Trophoblast cell (in vitro differentiated cells and primary cell): Measurements from ENCODE around the gene SACS.

Source experiments
- DNase-seq, 2 donors: peaks; one replicate each; pipeline ENCODE4 v3.0.0-alpha.2; 2016
- H2AFZ ChIP-seq: 2 replicates; pipeline ENCODE4 v1.6.1; 2013; ENCODE audit warnings: low read length, moderate library complexity, mild to moderate bottlenecking; ENCODE audit not compliant: insufficient read depth, poor library complexity
- H2AK5ac ChIP-seq: 2 replicates; pipeline ENCODE4 v1.6.1; 2013; ENCODE audit warnings: mild to moderate bottlenecking, low read length
- H2BK120ac ChIP-seq: 2 replicates; pipeline ENCODE4 v1.6.1; 2013; ENCODE audit warnings: low read length, mild to moderate bottlenecking, moderate library complexity; ENCODE audit not compliant: insufficient read depth, poor library complexity
- H2BK12ac ChIP-seq: 2 replicates; pipeline ENCODE4 v1.6.1; 2013; ENCODE audit warnings: mild to moderate bottlenecking, low read length, moderate library complexity
- H2BK5ac ChIP-seq: 2 replicates; pipeline ENCODE4 v1.6.1; 2013; ENCODE audit warnings: low read length, low read depth, moderate library complexity, mild to moderate bottlenecking; ENCODE audit not compliant: poor library complexity
- H3K14ac ChIP-seq: 2 replicates; pipeline ENCODE4 v1.6.1; 2013; ENCODE audit warnings: mild to moderate bottlenecking, low read length
- H3K18ac ChIP-seq: 2 replicates; pipeline ENCODE4 v1.6.1; 2013; ENCODE audit warnings: mild to moderate bottlenecking, low read length
- H3K23ac ChIP-seq: 2 replicates; pipeline ENCODE4 v1.6.1; 2013; ENCODE audit warnings: low read length
- H3K27ac ChIP-seq: 2 replicates; pipeline ENCODE4 v1.5.1; 2013; ENCODE audit warnings: low read depth, mild to moderate bottlenecking, inconsistent platforms, low read length, moderate library complexity
- H3K27me3 ChIP-seq: 2 replicates; pipeline ENCODE4 v1.6.1; 2013; ENCODE audit warnings: inconsistent platforms, mild to moderate bottlenecking, low read length, moderate library complexity; ENCODE audit not compliant: insufficient read depth
- H3K36me3 ChIP-seq, 2 experiments: 1 replicate in 1 of 2; 2 replicates in 1 of 2; pipeline ENCODE4 v1.6.1; 2013; ENCODE audit warnings: low read length in 2 of 2, mild to moderate bottlenecking in 2 of 2, moderate library complexity in 1 of 2; ENCODE audit not compliant: insufficient read depth in 2 of 2, control insufficient read depth in 1 of 2
- H3K4ac ChIP-seq: 2 replicates; pipeline ENCODE4 v1.6.1; 2013; ENCODE audit warnings: low read depth, mild to moderate bottlenecking, low read length, moderate library complexity
- H3K4me1 ChIP-seq, 2 experiments: 1 replicate in 1 of 2; 2 replicates in 1 of 2; pipeline ENCODE4 v1.6.1; 2013; ENCODE audit warnings: low read length in 2 of 2, mild to moderate bottlenecking in 2 of 2, moderate library complexity in 1 of 2; ENCODE audit not compliant: insufficient read depth in 2 of 2, control insufficient read depth in 1 of 2
- H3K4me2 ChIP-seq: 2 replicates; pipeline ENCODE4 v1.6.1; 2013; ENCODE audit warnings: inconsistent platforms, mild to moderate bottlenecking, low read length, moderate library complexity
- H3K4me3 ChIP-seq: 2 replicates; pipeline ENCODE4 v1.5.1; 2013; ENCODE audit warnings: mild to moderate bottlenecking, low read depth, low read length, inconsistent platforms
- H3K79me1 ChIP-seq: one replicate; pipeline ENCODE4 v1.6.1; 2013; ENCODE audit warnings: low read length
- H3K79me2 ChIP-seq: 2 replicates; pipeline ENCODE4 v1.6.1; 2013; ENCODE audit warnings: low read length, mild to moderate bottlenecking; ENCODE audit not compliant: control insufficient read depth, insufficient read depth, poor library complexity
- H3K9ac ChIP-seq: 2 replicates; pipeline ENCODE4 v1.6.1; 2013; ENCODE audit warnings: mild to moderate bottlenecking, low read length
- H3K9me3 ChIP-seq: 2 replicates; pipeline ENCODE4 v1.6.1; 2013; ENCODE audit warnings: low read depth, mild to moderate bottlenecking, control low read depth, inconsistent platforms, low read length; ENCODE audit not compliant: insufficient read depth
- H4K12ac ChIP-seq: 2 replicates; pipeline ENCODE4 v1.6.1; 2013; ENCODE audit warnings: low read depth, mild to moderate bottlenecking, low read length, moderate library complexity
- H4K8ac ChIP-seq: 2 replicates; pipeline ENCODE4 v1.6.1; 2013; ENCODE audit warnings: low read depth, mild to moderate bottlenecking, low read length, moderate library complexity
- H4K91ac ChIP-seq: one replicate; pipeline ENCODE4 v1.6.1; 2013; ENCODE audit warnings: low read depth, mild to moderate bottlenecking, low read length, moderate library complexity
- WGBS: extraction: QIAGEN DNeasy Blood & Tissue Kit; methylation state at CpG from one replicate; pipeline ENCODE4 v1.1.7; 2013; ENCODE audit warnings: missing lambda C conversion rate; ENCODE audit not compliant: insufficient read length, insufficient coverage; ENCODE audit errors: extremely low coverage; 5-methylcytosine and 5-hydroxymethylcytosine counted together

Gene SACS

GRCh38 chr13:23458989-23459388, 25.5 kb upstream of the SACS start:
- no peak for DNase-seq
- H3K14ac ChIP-seq: no peak overlapping the region

GRCh38 chr13:23456437-23457210, 23.1 kb upstream of the SACS start:
- Histone ChIP-seq H3K79me1 (no peaks in the 10 kb centered on the region), H3K4me3 (no peak overlapping the region), H2BK12ac (no peak overlapping the region), H3K4me2 (no peak overlapping the region), H3K4me1 (no peaks in the 10 kb centered on the region), H4K8ac (no peak overlapping the region), H3K9me3 (no peaks in the 10 kb centered on the region), H4K12ac (no peak overlapping the region), H3K14ac (no peak overlapping the region), H3K27ac (no peak overlapping the region), H3K79me2 (no peaks in the 10 kb centered on the region), H3K36me3 (no peaks in the 10 kb centered on the region), H2BK5ac (no peak overlapping the region), H3K4ac (no peak overlapping the region), H2AK5ac (no peak overlapping the region), H3K23ac (no peak overlapping the region), H3K9ac (no peak overlapping the region), H4K91ac (no peak overlapping the region), H3K27me3 (no peaks in the 10 kb centered on the region), H2BK120ac (no peak overlapping the region), H2AFZ (no peak overlapping the region), H3K18ac (no peak overlapping the region)
- DNase-seq: peak in 1 of 2 donors; percentile 68
- no CpG with 5 or more reads among the region's 9 CpGs for WGBS

More at GRCh38 chr13:23458989-23459388, 25.5 kb upstream of the SACS start:
- no peak overlapping the region for H3K4me2 ChIP-seq
- H4K12ac ChIP-seq: no peak overlapping the region
- H3K79me2 ChIP-seq: no peaks in the 10 kb centered on the region
- no peak overlapping the region for H2AK5ac ChIP-seq
- no peak overlapping the region for H3K9ac ChIP-seq
- H3K4ac ChIP-seq: no peak overlapping the region
- H3K9me3 ChIP-seq: no peaks in the 10 kb centered on the region
- H3K36me3 ChIP-seq: no peaks in the 10 kb centered on the region
- no CpG with 5 or more reads among the region's 4 CpGs for WGBS
- H3K27me3 ChIP-seq: no peaks in the 10 kb centered on the region
- H3K18ac ChIP-seq: no peak overlapping the region
- H2AFZ ChIP-seq: no peak overlapping the region
- no peak overlapping the region for H3K4me3 ChIP-seq
- H3K79me1 ChIP-seq: peaks cover 1% of the 10 kb centered on the region
- peak overlapping the region; percentile 19 for H3K27ac ChIP-seq
- H4K91ac ChIP-seq: no peak overlapping the region
- no peak overlapping the region for H4K8ac ChIP-seq
- no peak overlapping the region for H3K23ac ChIP-seq
- H2BK12ac ChIP-seq: no peak overlapping the region
- peaks cover 0 to 2% of the 10 kb centered on the region in 2 experiments for H3K4me1 ChIP-seq
- H2BK5ac ChIP-seq: no peak overlapping the region
- no peak overlapping the region for H2BK120ac ChIP-seq

- Histone ChIP-seq H3K23ac (no peak overlapping the region), H3K79me2 (no peaks in the 10 kb centered on the region), H3K4me1 (no peaks in the 10 kb centered on the region), H4K91ac (no peak overlapping the region), H2BK12ac (no peak overlapping the region), H2BK5ac (no peak overlapping the region), H3K27ac (no peak overlapping the region), H3K36me3 (no peaks in the 10 kb centered on the region), H3K14ac (no peak overlapping the region), H3K27me3 (no peaks in the 10 kb centered on the region), H3K4me3 (no peak overlapping the region), H3K4me2 (no peak overlapping the region), H3K9ac (no peak overlapping the region), H3K79me1 (no peaks in the 10 kb centered on the region), H2AFZ (no peak overlapping the region), H2AK5ac (no peak overlapping the region), H2BK120ac (no peak overlapping the region), H3K9me3 (no peaks in the 10 kb centered on the region), H4K12ac (no peak overlapping the region), H3K4ac (no peak overlapping the region), H3K18ac (no peak overlapping the region), H4K8ac (no peak overlapping the region)
- WGBS: no CpG with 5 or more reads among the region's 7 CpGs
- DNase-seq: peak in 1 of 2 donors; percentile 46
These were observed 22.1 kb upstream of the SACS start for GRCh38 chr13:23455401-23456185.

- Histone ChIP-seq H3K4ac (no peak overlapping the region), H3K9ac (no peak overlapping the region), H2AFZ (no peak overlapping the region), H3K36me3 (no peaks in the 10 kb centered on the region), H3K4me3 (no peak overlapping the region), H3K23ac (no peak overlapping the region), H3K14ac (no peak overlapping the region), H2BK120ac (no peak overlapping the region), H4K91ac (no peak overlapping the region), H3K27me3 (no peaks in the 10 kb centered on the region), H2AK5ac (no peak overlapping the region), H4K12ac (no peak overlapping the region), H3K79me1 (no peaks in the 10 kb centered on the region), H2BK5ac (no peak overlapping the region), H3K27ac (no peak overlapping the region), H3K9me3 (no peaks in the 10 kb centered on the region), H3K18ac (no peak overlapping the region), H3K4me1 (no peaks in the 10 kb centered on the region), H2BK12ac (no peak overlapping the region), H3K79me2 (no peaks in the 10 kb centered on the region), H3K4me2 (no peak overlapping the region), H4K8ac (no peak overlapping the region)
- DNase-seq: no peak
- no CpG with 5 or more reads among the region's 8 CpGs for WGBS
These were observed 19.6 kb upstream of the SACS start for GRCh38 chr13:23453132-23453531.
